CD4-positive, alpha-beta memory T cell (primary cell): Measurements from ENCODE around the gene HOXB6. TPM values are rescaled to one million over a fixed set of nuclear protein-coding genes. Genes with fewer than 3 reads are reported as not detected.

Experiments
- CTCF ChIA-PET: fragments of 350-600 bp; sonication (Branson Sonifier 250); formaldehyde crosslinking; loops from one replicate; lab custom pipeline; 2021; ENCODE audit warnings: inconsistent platforms; ENCODE audit not compliant: partially characterized antibody; lab: Charles Lee
- POLR2A ChIA-PET: fragments of 350-600 bp; sonication (Branson Sonifier 250); formaldehyde crosslinking; loops from one replicate; lab custom pipeline; 2021; ENCODE audit not compliant: partially characterized antibody; lab: Charles Lee
- DNase-seq, 5 donors: peaks; one replicate each; pipeline versions ENCODE4 v3.0.0 to v3.0.0-alpha.2; 2020 to 2022; ENCODE audit warnings: mixed read lengths in 1 of 5
- H3K27ac ChIP-seq: one replicate; pipeline ENCODE4 v1.7.0; 2013; ENCODE audit warnings: low read depth, low read length
- H3K27me3 ChIP-seq: 2 replicates; pipeline ENCODE4 v1.7.0; 2013; ENCODE audit warnings: mild to moderate bottlenecking, low read length, moderate library complexity; ENCODE audit not compliant: insufficient read depth
- H3K36me3 ChIP-seq: 2 replicates; pipeline ENCODE4 v1.7.0; 2013; ENCODE audit warnings: mild to moderate bottlenecking, low read length, moderate library complexity; ENCODE audit not compliant: insufficient read depth
- H3K4me1 ChIP-seq: 2 replicates; pipeline ENCODE4 v1.7.0; 2013; ENCODE audit warnings: mild to moderate bottlenecking, low read length, moderate library complexity; ENCODE audit not compliant: insufficient read depth
- H3K4me3 ChIP-seq, 2 donors: one replicate each; pipeline ENCODE4 v1.7.0; 2013; ENCODE audit warnings: low read length in 2 of 2, mild to moderate bottlenecking in 1 of 2
- H3K9me3 ChIP-seq, 2 donors: one replicate each; pipeline ENCODE4 v1.7.0; 2013; ENCODE audit warnings: low read length in 2 of 2, control low read depth in 1 of 2; ENCODE audit not compliant: control insufficient read depth in 1 of 2
- H3K27ac Mint-ChIP-seq, 7 donors: one replicate each; pipeline ENCODE4 v1.8.0; 2020 to 2021; ENCODE audit warnings: mixed read lengths in 7 of 7, mild to moderate bottlenecking in 6 of 7, inconsistent platforms in 3 of 7, moderate library complexity in 3 of 7
- H3K27me3 Mint-ChIP-seq, 2 donors: one replicate each; pipeline ENCODE4 v1.8.0; 2020 to 2021; ENCODE audit warnings: mixed read lengths in 2 of 2
- H3K36me3 Mint-ChIP-seq, 2 donors: one replicate each; pipeline ENCODE4 v1.8.0; 2020 to 2021; ENCODE audit warnings: mixed read lengths in 2 of 2, inconsistent platforms in 1 of 2, mild to moderate bottlenecking in 1 of 2
- H3K4me1 Mint-ChIP-seq, 4 donors: one replicate each; pipeline ENCODE4 v1.8.0; 2020 to 2021; ENCODE audit warnings: mixed read lengths in 4 of 4, mild to moderate bottlenecking in 1 of 4
- H3K4me3 Mint-ChIP-seq, 8 donors: one replicate each; pipeline ENCODE4 v1.8.0; 2020 to 2021; ENCODE audit warnings: mixed read lengths in 8 of 8, mild to moderate bottlenecking in 7 of 8, moderate library complexity in 6 of 8, inconsistent platforms in 3 of 8
- H3K9me3 Mint-ChIP-seq, 8 donors: one replicate each; pipeline ENCODE4 v1.8.0; 2020 to 2021; ENCODE audit warnings: mixed read lengths in 8 of 8, mild to moderate bottlenecking in 5 of 8, inconsistent platforms in 3 of 8, moderate library complexity in 1 of 8
- intact Hi-C: fragments of 100-400 bp; cut with micrococcal nuclease; formaldehyde crosslinking; loops from one replicate; pipeline ENCODE4 v1.15.1; 2023
- polyA plus RNA-seq, 2 donors: library from polyadenylated mRNA; unstranded; fragments of 300-500 nt; fragmentation: Illumina TruSeq; gene quantifications; one replicate each; pipeline ENCODE4 v1.2.3, GENCODE V29; 2021
- total RNA-seq, 2 experiments: library from RNA; stranded (reverse); gene quantifications; one replicate each; pipeline ENCODE4 v1.2.3, GENCODE V29; 2021

The HOXB6 gene
- total and polyA plus RNA-seq, 4 experiments from 2014 or later: 0.38 TPM; not detected in 3

- ChIA-PET POLR2A (interaction anchor here (0.6 to 0.8 kb wide), 2 partner anchors 28 to 232 kb away, joined by 3 read pairs; no protein-coding TSS in a partner anchor), CTCF (interaction anchor here (1.2 kb wide), 1 partner anchor 24 kb away, joined by 3 read pairs; the partner anchor contains the start of gene HOXB5)
- H3K27me3 ChIP-seq: no peaks in the 10 kb centered on the region
- H3K4me1 ChIP-seq: peaks cover 3% of the 10 kb centered on the region
- no peaks in the 10 kb centered on the region for H3K36me3 ChIP-seq
- Mint-ChIP-seq H3K27me3 (peaks cover 1 to 11% of the 10 kb centered on the region in 2 donors), H3K4me3 (peak overlapping the region in 1 of 8 donors; percentile 27), H3K9me3 (no peaks in the 10 kb centered on the region), H3K36me3 (peaks cover 0 to 4% of the 10 kb centered on the region in 2 donors), H3K27ac (peak overlapping the region in 1 of 7 donors; percentile 48), H3K4me1 (peaks cover 1 to 9% (median 8%) of the 10 kb centered on the region in 4 donors)
- intact Hi-C loops: no loop called here
- no peak overlapping the region for H3K27ac ChIP-seq
- no peak for DNase-seq
- no peaks in the 10 kb centered on the region for H3K9me3 ChIP-seq
- no peak overlapping the region for H3K4me3 ChIP-seq
These were observed 35.6 kb downstream of the HOXB6 start for GRCh38 chr17:48569240-48569582.

DNA sequence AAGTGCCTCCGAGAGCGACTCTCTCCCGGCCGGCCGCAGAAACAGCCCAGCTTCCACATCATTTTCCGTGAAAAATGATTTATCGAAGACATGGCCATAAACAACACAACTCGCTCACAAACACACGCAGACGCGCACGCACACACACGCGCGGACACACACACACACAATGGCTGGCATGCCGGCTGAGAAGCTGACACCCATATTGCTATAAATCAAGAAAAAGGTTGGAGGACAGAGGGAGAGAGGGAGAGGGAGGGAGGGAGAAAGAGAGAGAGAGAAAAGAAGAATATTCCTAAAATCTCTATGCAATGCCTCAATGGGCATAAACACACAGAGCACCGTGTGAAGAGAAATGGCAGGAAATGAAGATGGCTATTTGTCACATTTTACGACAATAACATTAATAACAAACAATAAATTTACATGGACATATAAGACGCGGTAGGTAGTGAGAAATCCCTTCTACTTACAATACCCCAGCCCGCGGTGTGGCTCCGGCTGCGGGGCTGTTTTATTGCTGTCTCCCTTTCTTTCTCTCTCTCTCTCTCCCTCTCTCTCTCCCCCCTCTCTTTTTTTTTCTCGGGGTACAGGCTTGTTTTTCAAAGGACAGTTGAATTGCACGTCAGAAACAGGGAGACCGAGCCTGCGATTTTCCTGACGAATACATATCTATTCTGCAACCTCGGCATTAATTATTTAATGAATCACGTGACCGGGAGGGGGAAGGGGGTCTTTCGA, 36.1 kb downstream of the HOXB6 start:
- H3K4me1 ChIP-seq: peaks cover 3% of the 10 kb centered on the region
- no peak overlapping the region for H3K27ac ChIP-seq
- H3K27me3 ChIP-seq: no peaks in the 10 kb centered on the region
- DNase-seq: no peak
- Mint-ChIP-seq H3K27me3 (peaks cover 1 to 11% of the 10 kb centered on the region in 2 donors), H3K4me1 (peaks cover 1 to 9% (median 8%) of the 10 kb centered on the region in 4 donors), H3K4me3 (peak overlapping the region in 5 of 8 donors; percentile 0 to 39 (median 13)), H3K27ac (no peak overlapping the region), H3K9me3 (no peaks in the 10 kb centered on the region), H3K36me3 (peaks cover 0 to 4% of the 10 kb centered on the region in 2 donors)
- no peaks in the 10 kb centered on the region for H3K36me3 ChIP-seq
- ChIA-PET POLR2A (interaction anchor here (0.6 kb wide), 1 partner anchor 232 kb away, joined by 3 read pairs; no protein-coding TSS in a partner anchor), CTCF (interaction anchor here (1.3 to 1.4 kb wide), 2 partner anchors 23 to 56 kb away, joined by 3 to 5 read pairs; no protein-coding TSS in a partner anchor)
- H3K4me3 ChIP-seq: no peak overlapping the region
- H3K9me3 ChIP-seq: no peaks in the 10 kb centered on the region
- intact Hi-C loops: no loop called here

DNA sequence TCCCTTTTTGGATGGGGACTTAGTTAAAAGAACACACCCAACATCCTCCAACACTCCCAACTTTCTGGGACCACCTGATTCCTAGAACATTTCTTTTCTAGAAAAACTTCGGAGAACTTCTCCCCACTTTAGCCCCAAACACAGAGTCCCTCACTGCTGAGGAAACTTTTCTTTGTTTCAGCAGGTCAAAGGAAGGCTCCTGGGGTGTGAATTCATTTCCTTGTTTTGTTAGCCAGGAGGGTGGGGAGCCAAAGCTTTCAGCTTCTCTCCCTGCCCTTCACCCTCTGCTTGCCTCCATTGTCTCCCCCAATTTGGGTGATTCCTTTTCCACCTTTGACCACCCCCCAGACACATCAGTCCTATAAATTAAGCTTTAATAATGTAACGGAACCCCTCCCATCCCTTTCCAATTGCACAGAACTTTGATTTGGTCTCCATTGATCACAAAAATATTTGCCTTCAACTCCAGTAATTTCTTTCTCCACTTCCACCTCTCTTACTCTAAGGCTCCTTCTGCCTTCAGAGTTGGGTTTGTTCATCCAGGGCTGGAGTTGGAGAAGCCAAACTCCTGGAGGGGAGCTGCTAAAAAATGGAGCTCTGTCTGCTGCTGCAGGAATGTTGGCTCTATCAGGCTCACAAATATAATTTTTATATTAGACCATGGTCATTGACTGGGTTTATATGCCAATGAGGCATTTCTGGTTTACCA, 37.0 kb downstream of the HOXB6 start:
- no peaks in the 10 kb centered on the region for H3K9me3 Mint-ChIP-seq
- H3K36me3 Mint-ChIP-seq: peaks cover 0 to 4% of the 10 kb centered on the region in 2 donors
- POLR2A ChIA-PET: no interaction called here
- CTCF ChIA-PET: interaction anchor here (1.3 to 1.4 kb wide), 2 partner anchors 22 to 55 kb away, joined by 3 to 5 read pairs; no protein-coding TSS in a partner anchor
- H3K4me3 ChIP-seq: no peak overlapping the region
- peaks cover 1 to 9% (median 6%) of the 10 kb centered on the region in 4 donors for H3K4me1 Mint-ChIP-seq
- DNase-seq: no peak
- peaks cover 3% of the 10 kb centered on the region for H3K4me1 ChIP-seq
- no peaks in the 10 kb centered on the region for H3K9me3 ChIP-seq
- no peak overlapping the region for H3K27ac Mint-ChIP-seq
- no peak overlapping the region for H3K27ac ChIP-seq
- H3K4me3 Mint-ChIP-seq: no peak overlapping the region
- no peaks in the 10 kb centered on the region for H3K27me3 ChIP-seq
- intact Hi-C loops: no loop called here
- no peaks in the 10 kb centered on the region for H3K36me3 ChIP-seq
- H3K27me3 Mint-ChIP-seq: peaks cover 3 to 11% of the 10 kb centered on the region in 2 donors

DNA sequence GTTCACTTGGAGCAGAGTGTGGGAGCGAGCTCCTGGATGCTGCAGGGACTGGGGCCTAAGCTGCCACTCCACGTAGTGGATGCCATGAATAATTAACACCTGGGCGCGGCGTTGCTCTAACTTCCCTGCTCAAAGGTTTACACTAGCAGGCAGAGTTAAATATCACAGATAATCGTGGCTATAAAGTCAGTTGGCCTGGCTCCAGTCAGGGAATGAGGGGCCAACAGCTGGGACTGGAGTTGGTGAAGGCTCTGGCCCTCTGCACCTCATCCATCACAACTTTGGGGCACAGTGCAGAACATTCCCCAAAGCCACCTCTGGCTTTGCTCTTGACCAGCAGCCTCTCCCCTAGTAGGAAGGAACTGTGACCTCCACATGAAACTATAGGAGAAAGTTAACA, 37.6 kb downstream of the HOXB6 start:
- H3K27ac Mint-ChIP-seq: no peak overlapping the region
- intact Hi-C loops: no loop called here
- no peaks in the 10 kb centered on the region for H3K9me3 ChIP-seq
- no peaks in the 10 kb centered on the region for H3K36me3 ChIP-seq
- no peak overlapping the region for H3K4me3 Mint-ChIP-seq
- DNase-seq: no peak
- no peaks in the 10 kb centered on the region for H3K27me3 ChIP-seq
- POLR2A ChIA-PET: no interaction called here
- peaks cover 6% of the 10 kb centered on the region for H3K4me1 ChIP-seq
- CTCF ChIA-PET: interaction anchor here (1.3 to 1.4 kb wide), 2 partner anchors 21 to 54 kb away, joined by 3 to 5 read pairs; no protein-coding TSS in a partner anchor
- H3K4me1 Mint-ChIP-seq: peaks cover 3 to 11% (median 6%) of the 10 kb centered on the region in 4 donors
- H3K9me3 Mint-ChIP-seq: no peaks in the 10 kb centered on the region
- no peak overlapping the region for H3K27ac ChIP-seq
- peaks cover 0 to 4% of the 10 kb centered on the region in 2 donors for H3K36me3 Mint-ChIP-seq
- H3K4me3 ChIP-seq: no peak overlapping the region
- H3K27me3 Mint-ChIP-seq: peaks cover 3 to 11% of the 10 kb centered on the region in 2 donors

DNA sequence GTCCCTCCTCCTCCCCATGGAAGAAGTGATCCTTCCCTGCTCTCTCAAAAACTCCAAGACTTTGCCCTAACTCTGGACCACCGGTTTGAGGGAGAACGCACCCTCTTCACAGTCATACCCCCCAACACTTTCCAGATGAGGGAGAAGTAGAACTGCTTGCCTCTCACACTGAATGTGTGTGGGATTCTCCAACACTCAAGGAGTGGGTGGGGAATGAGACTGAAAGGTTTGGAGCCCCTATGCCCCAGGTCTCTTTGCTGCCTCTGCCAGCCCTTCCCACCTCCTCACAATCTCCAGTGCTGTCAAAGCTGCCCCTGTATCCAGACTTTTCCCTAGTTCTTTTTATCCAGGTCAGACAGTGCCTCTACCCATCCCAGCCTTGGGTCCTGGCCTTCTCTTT, 38.1 kb downstream of the HOXB6 start:
- H3K27ac Mint-ChIP-seq: no peak overlapping the region
- POLR2A ChIA-PET: no interaction called here
- H3K4me3 ChIP-seq: no peak overlapping the region

DNA sequence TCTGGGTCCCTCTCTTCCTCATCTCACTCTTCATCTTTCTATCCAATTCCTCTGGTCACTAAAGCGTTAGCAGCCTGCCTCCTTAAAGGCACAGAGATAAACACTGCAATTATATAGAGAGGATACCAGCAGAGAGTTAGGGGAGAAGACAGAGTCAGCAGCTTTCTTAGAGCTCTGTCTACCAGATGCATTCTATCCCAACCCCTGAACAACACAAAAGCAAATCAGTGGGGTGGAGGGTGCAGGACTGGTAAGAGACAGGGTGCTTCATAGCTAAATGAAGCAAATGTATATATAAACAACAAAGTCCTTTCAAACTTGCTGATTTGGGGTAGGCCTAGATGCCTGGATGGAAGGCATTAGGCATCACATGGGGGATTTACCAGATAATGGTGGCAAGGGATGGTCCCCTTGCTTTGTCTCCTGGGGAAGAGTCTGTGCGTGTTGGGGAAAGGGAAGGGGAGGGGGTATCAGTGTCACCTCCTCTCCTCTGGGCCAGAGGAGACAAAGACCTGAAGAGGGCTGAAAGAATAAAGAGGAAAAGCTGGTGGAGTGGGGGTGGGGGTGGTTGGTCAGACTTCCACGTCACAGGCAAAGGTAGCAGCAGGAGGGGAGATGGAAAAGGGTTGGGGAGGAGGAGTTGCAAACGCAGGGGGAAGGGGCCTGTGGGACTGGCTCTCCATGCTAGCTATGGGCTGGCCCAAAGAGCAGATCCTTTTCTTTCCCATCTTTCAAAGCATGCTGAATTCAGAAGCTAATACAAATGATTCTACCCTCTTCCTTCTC, 38.7 kb downstream of the HOXB6 start:
- no peaks in the 10 kb centered on the region for H3K9me3 ChIP-seq
- no peaks in the 10 kb centered on the region for H3K27me3 ChIP-seq
- Mint-ChIP-seq H3K9me3 (no peaks in the 10 kb centered on the region), H3K27ac (no peak overlapping the region), H3K36me3 (no peaks in the 10 kb centered on the region), H3K4me3 (no peak overlapping the region), H3K27me3 (peaks cover 3 to 11% of the 10 kb centered on the region in 2 donors), H3K4me1 (peaks cover 5 to 10% (median 7%) of the 10 kb centered on the region in 4 donors)
- no peak for DNase-seq
- H3K4me3 ChIP-seq: no peak overlapping the region
- H3K36me3 ChIP-seq: no peaks in the 10 kb centered on the region
- ChIA-PET CTCF (no interaction called here), POLR2A (no interaction called here)
- H3K4me1 ChIP-seq: peaks cover 15% of the 10 kb centered on the region
- intact Hi-C loops: no loop called here
- no peak overlapping the region for H3K27ac ChIP-seq

More for the DNA sequence above, 38.1 kb downstream of the HOXB6 start:
- no peaks in the 10 kb centered on the region for H3K9me3 Mint-ChIP-seq
- peaks cover 3 to 11% of the 10 kb centered on the region in 2 donors for H3K27me3 Mint-ChIP-seq
- no peaks in the 10 kb centered on the region for H3K36me3 ChIP-seq
- no peak overlapping the region for H3K27ac ChIP-seq
- peaks cover 3 to 11% (median 6%) of the 10 kb centered on the region in 4 donors for H3K4me1 Mint-ChIP-seq
- H3K27me3 ChIP-seq: no peaks in the 10 kb centered on the region
- DNase-seq: no peak
- intact Hi-C loops: no loop called here
- H3K4me3 Mint-ChIP-seq: no peak overlapping the region
- CTCF ChIA-PET: no interaction called here
- no peaks in the 10 kb centered on the region for H3K9me3 ChIP-seq
- peaks cover 10% of the 10 kb centered on the region for H3K4me1 ChIP-seq
- H3K36me3 Mint-ChIP-seq: peaks cover 0 to 3% of the 10 kb centered on the region in 2 donors
